Natural killer cell (primary cell): ENCODE measurements around the gene HGS. TPM values are rescaled to one million over a fixed set of nuclear protein-coding genes. Genes with fewer than 3 reads are reported as not detected.
A peak's percentile ranks its signal among the peaks of the same experiment; 100 is the strongest.

Experiments
- ATAC-seq, 3 donors: fragments of 150-1000 bp in 2 of 3; fragments of 200-7000 bp in 1 of 3; cut with Tn5 transposase; 1 replicate in 1 of 3; 2 replicates in 2 of 3; pipeline ENCODE4 v1.10.0; 2021; ENCODE audit warnings: mild to moderate bottlenecking in 2 of 3, moderate library complexity in 2 of 3
- DNase-seq, 2 donors: peaks; one replicate each; pipeline versions ENCODE4 v3.0.0 to v3.0.0-alpha.2; 2013 to 2021; ENCODE audit warnings: mixed read lengths in 1 of 2
- H3K27ac ChIP-seq: one replicate; pipeline ENCODE4 v1.5.1; 2013; ENCODE audit warnings: mild to moderate bottlenecking, low read length
- H3K27me3 ChIP-seq: one replicate; pipeline ENCODE4 v1.6.1; 2013; ENCODE audit warnings: low read length; ENCODE audit not compliant: control insufficient read depth, insufficient read depth
- H3K36me3 ChIP-seq: one replicate; pipeline ENCODE4 v1.6.1; 2013; ENCODE audit warnings: low read length; ENCODE audit not compliant: control insufficient read depth, insufficient read depth
- H3K4me1 ChIP-seq: one replicate; pipeline ENCODE4 v1.6.1; 2013; ENCODE audit warnings: low read length; ENCODE audit not compliant: control insufficient read depth, insufficient read depth
- H3K4me3 ChIP-seq: one replicate; pipeline ENCODE4 v1.5.1; 2013; ENCODE audit warnings: low read length
- H3K9me3 ChIP-seq: one replicate; pipeline ENCODE4 v1.6.1; 2013; ENCODE audit warnings: low read length; ENCODE audit not compliant: control insufficient read depth, insufficient read depth
- H3K27ac Mint-ChIP-seq, 2 donors: one replicate each; pipeline ENCODE4 v1.8.0; 2022; ENCODE audit warnings: mild to moderate bottlenecking in 2 of 2, mixed read lengths in 2 of 2, moderate library complexity in 1 of 2
- H3K27me3 Mint-ChIP-seq, 2 donors: one replicate each; pipeline ENCODE4 v1.8.0; 2022; ENCODE audit warnings: low read depth in 2 of 2, mixed read lengths in 2 of 2
- H3K36me3 Mint-ChIP-seq: one replicate; pipeline ENCODE4 v1.8.0; 2022; ENCODE audit warnings: mixed read lengths
- H3K4me1 Mint-ChIP-seq, 2 donors: one replicate each; pipeline ENCODE4 v1.8.0; 2022; ENCODE audit warnings: mixed read lengths in 2 of 2
- H3K4me3 Mint-ChIP-seq: one replicate; pipeline ENCODE4 v1.8.0; 2022; ENCODE audit warnings: mild to moderate bottlenecking, moderate library complexity, mixed read lengths
- H3K9me3 Mint-ChIP-seq, 2 donors: one replicate each; pipeline ENCODE4 v1.8.0; 2022; ENCODE audit warnings: mixed read lengths in 2 of 2
- WGBS: methylation state at CpG from one replicate; pipeline ENCODE4 v1.1.7; 2013; ENCODE audit warnings: missing lambda C conversion rate; ENCODE audit not compliant: insufficient coverage; 5-methylcytosine and 5-hydroxymethylcytosine counted together
- intact Hi-C: fragments of 100-400 bp; cut with micrococcal nuclease; formaldehyde crosslinking; loops from one replicate; pipeline ENCODE4 v1.14.2; 2022
- total RNA-seq, 4 donors: library from RNA; stranded (reverse); fragments of 120-200 nt in 1 of 4; gene quantifications; one replicate each; pipeline versions ENCODE4 v1.2.3 to v1.2.4, GENCODE V29; 2013 to 2022
- TF ChIP-seq, protein P1 (sequence below): fragments of 200-600 bp; IDR thresholded peaks from one replicate; pipeline ENCODE4 v1.8.0; 2022; ENCODE audit warnings: antibody characterized with exemption

HGS gene
- total RNA-seq, 3 donors from 2014 or later (not counting 1 experiment from before 2014, with no cell fraction given), result 179 to 186 (median 181) TPM

DNA sequence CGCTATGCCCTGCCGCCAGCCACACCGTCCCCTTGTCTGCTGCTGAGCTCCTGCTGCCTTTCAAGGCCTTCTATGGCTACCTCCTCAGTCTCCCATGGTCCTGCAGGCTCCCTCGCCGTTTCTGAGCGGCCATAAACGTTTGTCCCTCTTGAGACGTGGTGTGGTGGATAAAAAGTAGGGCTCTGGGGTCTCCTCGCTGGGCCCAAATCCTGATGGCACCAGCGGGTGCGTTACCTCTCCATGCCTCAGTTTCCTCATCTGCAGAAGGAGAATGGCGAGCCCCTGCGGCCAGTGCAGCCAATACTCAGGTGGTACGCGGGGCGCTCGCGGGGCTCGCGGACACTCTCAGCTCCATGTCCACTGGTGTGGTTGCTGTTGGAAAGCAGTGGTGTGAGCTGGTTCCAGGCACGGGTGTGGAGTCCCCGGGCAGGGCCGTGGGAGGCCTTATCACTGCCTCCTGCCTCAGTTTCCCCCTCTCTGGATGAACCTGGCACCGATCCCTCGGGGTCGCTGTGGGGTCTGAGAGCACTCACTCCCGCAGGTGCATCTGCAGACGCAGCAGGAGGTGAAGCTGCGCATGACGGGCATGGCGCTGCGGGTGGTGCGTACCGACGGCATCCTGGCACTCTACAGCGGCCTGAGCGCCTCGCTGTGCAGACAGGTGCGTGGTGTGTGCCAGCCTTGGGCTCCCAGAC, 30.7 kb downstream of the HGS start:
- ATAC-seq (no peak), DNase-seq (peak in 1 of 2 donors; percentile 7)
- Histone ChIP-seq H3K9me3 (no peaks in the 10 kb centered on the region), H3K4me1 (peaks cover 32% of the 10 kb centered on the region), H3K4me3 (no peak overlapping the region), H3K27ac (no peak overlapping the region), H3K27me3 (no peaks in the 10 kb centered on the region), H3K36me3 (no peaks in the 10 kb centered on the region)
- TF ChIP-seq, protein P1, sequence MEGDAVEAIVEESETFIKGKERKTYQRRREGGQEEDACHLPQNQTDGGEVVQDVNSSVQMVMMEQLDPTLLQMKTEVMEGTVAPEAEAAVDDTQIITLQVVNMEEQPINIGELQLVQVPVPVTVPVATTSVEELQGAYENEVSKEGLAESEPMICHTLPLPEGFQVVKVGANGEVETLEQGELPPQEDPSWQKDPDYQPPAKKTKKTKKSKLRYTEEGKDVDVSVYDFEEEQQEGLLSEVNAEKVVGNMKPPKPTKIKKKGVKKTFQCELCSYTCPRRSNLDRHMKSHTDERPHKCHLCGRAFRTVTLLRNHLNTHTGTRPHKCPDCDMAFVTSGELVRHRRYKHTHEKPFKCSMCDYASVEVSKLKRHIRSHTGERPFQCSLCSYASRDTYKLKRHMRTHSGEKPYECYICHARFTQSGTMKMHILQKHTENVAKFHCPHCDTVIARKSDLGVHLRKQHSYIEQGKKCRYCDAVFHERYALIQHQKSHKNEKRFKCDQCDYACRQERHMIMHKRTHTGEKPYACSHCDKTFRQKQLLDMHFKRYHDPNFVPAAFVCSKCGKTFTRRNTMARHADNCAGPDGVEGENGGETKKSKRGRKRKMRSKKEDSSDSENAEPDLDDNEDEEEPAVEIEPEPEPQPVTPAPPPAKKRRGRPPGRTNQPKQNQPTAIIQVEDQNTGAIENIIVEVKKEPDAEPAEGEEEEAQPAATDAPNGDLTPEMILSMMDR, result no peak
- intact Hi-C loops, result no loop called here
- H3K27me3 Mint-ChIP-seq, result no peaks in the 10 kb centered on the region
- H3K9me3 Mint-ChIP-seq, result no peaks in the 10 kb centered on the region
- no peak overlapping the region for H3K27ac Mint-ChIP-seq
- H3K36me3 Mint-ChIP-seq, result no peaks in the 10 kb centered on the region
- peaks cover 14 to 26% of the 10 kb centered on the region in 2 donors for H3K4me1 Mint-ChIP-seq
- no peak overlapping the region for H3K4me3 Mint-ChIP-seq
- WGBS, result 96% methylated on average over 39 of the region's 39 CpGs

DNA sequence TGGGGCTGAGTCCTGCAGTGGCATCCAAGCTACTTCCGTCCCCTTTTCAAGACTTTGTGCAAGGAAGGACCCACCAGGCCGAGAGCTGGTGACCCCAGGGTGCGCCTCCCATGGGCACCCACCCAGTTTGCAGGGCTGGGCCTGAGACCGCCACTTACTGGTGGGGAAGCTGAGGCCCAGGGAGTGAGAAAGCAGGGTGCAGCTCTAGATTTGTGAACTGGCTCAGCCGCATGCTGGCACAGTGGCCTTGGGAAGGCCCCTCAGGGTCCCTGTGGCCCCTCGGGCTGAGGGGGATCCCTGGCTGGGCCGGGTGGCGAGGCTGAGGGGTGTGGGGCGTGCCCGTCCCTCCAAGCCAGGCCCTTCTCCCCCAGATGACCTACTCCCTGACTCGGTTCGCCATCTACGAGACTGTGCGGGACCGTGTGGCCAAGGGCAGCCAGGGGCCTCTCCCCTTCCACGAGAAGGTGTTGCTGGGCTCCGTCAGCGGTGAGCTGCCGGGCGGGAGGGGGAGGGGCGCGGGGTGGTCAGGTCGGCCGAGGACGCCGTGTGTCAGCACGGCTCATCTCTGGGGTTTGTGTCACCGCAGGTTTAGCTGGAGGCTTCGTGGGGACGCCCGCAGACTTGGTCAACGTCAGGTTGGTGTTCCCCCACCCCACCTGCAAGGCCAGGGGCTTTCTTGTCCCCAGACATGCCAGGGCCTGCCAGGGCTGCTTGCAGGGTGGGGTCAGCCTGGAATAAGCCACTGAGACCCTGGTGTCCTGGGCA, 31.5 kb downstream of the HGS start:
- no peaks in the 10 kb centered on the region for H3K27me3 ChIP-seq
- H3K27ac ChIP-seq, result no peak overlapping the region
- no peaks in the 10 kb centered on the region for H3K36me3 ChIP-seq
- Mint-ChIP-seq H3K9me3 (no peaks in the 10 kb centered on the region), H3K4me1 (peaks cover 14 to 26% of the 10 kb centered on the region in 2 donors), H3K4me3 (no peak overlapping the region), H3K27ac (no peak overlapping the region), H3K36me3 (no peaks in the 10 kb centered on the region), H3K27me3 (no peaks in the 10 kb centered on the region)
- no peak overlapping the region for H3K4me3 ChIP-seq
- DNase-seq (no peak), ATAC-seq (no peak)
- H3K4me1 ChIP-seq, result peaks cover 26% of the 10 kb centered on the region
- intact Hi-C loops, result no loop called here
- 96% methylated on average over 32 of the region's 32 CpGs for WGBS
- TF ChIP-seq, protein P1, result no peak
- H3K9me3 ChIP-seq, result no peaks in the 10 kb centered on the region

DNA sequence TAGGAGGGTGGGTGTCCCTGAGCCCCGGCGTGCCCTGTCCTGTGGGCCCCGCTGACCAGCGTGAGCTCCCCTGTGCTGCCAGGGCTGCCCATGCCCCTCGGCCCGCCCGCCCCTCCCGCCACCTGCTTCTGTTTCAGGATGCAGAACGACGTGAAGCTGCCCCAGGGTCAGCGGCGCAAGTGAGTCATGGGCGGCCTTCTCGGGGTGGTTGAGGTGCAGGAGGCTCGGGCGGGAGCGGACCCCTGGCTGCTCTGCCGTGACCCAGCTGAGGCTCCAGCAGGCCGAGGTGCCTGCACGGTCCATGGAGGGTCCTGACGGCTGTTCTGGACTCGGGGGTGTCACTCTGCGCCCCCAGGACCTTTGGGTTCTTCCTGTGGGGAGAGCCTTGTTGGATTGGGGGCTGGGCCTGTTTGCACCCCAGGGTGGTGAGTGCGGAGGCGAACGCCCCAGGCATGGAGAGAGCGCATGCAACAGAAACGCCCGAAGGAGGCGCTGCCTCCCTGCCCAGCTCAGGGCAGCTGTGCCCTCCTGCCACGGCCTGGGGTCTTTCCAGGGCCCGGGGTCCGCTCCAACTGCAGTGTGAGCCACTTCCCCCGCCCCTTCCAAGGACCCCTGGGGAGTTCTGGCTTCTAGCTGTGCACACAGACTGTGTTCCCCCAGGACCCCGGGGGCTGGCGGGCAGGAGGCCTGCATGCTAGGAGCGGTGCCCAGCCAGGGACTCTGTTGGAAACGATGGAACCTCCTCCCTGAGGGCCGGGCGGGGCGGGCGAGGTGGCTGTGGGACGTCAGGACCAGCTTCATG, 32.3 kb downstream of the HGS start:
- Histone ChIP-seq H3K9me3 (no peaks in the 10 kb centered on the region), H3K27ac (no peak overlapping the region), H3K36me3 (no peaks in the 10 kb centered on the region), H3K27me3 (no peaks in the 10 kb centered on the region), H3K4me3 (no peak overlapping the region), H3K4me1 (peaks cover 18% of the 10 kb centered on the region)
- Mint-ChIP-seq H3K9me3 (no peaks in the 10 kb centered on the region), H3K4me1 (peaks cover 7 to 19% of the 10 kb centered on the region in 2 donors), H3K36me3 (no peaks in the 10 kb centered on the region), H3K27me3 (no peaks in the 10 kb centered on the region), H3K4me3 (no peak overlapping the region), H3K27ac (no peak overlapping the region)
- TF ChIP-seq, protein P1, result no peak
- ATAC-seq (no peak), DNase-seq (peak in 1 of 2 donors; percentile 3)
- intact Hi-C loops, result no loop called here
- WGBS, result 96% methylated on average over 43 of the region's 43 CpGs
